ENCODE results near the gene SCART1.

The SCART1 gene

GRCh38 chr10:133475821-133476640, 22.3 kb downstream of the SCART1 start:
- TF ChIP-seq CTCF (conservative IDR thresholded peaks at IDR 0.05): no peak
- no peak overlapping the region for H3K27ac ChIP-seq

GRCh38 chr10:133476641-133476990, 22.9 kb downstream of the SCART1 start:
- TF ChIP-seq CTCF (conservative IDR thresholded peaks at IDR 0.05): no peak
- H3K27ac ChIP-seq: no peak overlapping the region

GRCh38 chr10:133481086-133481643, 27.4 kb downstream of the SCART1 start:
- no peak for TF ChIP-seq CTCF (conservative IDR thresholded peaks at IDR 0.05)
- H3K27ac ChIP-seq: no peak overlapping the region

GRCh38 chr10:133481657-133482056, 27.9 kb downstream of the SCART1 start:
- no peak for TF ChIP-seq CTCF (conservative IDR thresholded peaks at IDR 0.05)
- H3K27ac ChIP-seq: no peak overlapping the region

GRCh38 chr10:133484818-133485217, 31.1 kb downstream of the SCART1 start:
- no peak for TF ChIP-seq CTCF (conservative IDR thresholded peaks at IDR 0.05)

GRCh38 chr10:133487085-133487484, 33.3 kb downstream of the SCART1 start:
- no peak for TF ChIP-seq CTCF (conservative IDR thresholded peaks at IDR 0.05)

More at GRCh38 chr10:133484818-133485217, 31.1 kb downstream of the SCART1 start:
- H3K27ac ChIP-seq: no peak overlapping the region

GRCh38 chr10:133488354-133488753, 34.6 kb downstream of the SCART1 start:
- H3K27ac ChIP-seq: no peak overlapping the region
- TF ChIP-seq CTCF (conservative IDR thresholded peaks at IDR 0.05): no peak

More at GRCh38 chr10:133487085-133487484, 33.3 kb downstream of the SCART1 start:
- no peak overlapping the region for H3K27ac ChIP-seq

Data from VCaP (cell line).